ENCODE measurements around the gene IL25.

DNA sequence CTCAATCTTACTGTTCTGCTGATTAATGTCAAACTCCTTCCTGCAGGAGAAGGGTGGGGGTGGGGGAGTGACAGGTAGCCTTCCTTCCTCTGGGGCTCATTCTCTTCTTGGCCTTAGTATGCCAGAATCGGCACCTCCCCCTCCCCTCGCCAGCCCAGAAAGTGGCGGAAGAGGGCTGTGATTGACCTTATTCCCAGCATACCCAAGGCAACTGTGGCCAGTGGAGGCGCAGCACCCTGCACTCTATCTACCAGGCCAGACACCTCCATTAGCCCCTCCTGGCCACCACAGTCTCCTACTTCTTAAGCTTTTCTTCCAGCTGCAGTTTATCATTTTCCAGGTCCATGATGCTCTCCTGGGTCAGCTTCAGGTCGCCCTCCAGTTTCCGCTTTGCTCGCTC lies 20.0 kb downstream of the IL25 start:
- TF ChIP-seq, protein P1, sequence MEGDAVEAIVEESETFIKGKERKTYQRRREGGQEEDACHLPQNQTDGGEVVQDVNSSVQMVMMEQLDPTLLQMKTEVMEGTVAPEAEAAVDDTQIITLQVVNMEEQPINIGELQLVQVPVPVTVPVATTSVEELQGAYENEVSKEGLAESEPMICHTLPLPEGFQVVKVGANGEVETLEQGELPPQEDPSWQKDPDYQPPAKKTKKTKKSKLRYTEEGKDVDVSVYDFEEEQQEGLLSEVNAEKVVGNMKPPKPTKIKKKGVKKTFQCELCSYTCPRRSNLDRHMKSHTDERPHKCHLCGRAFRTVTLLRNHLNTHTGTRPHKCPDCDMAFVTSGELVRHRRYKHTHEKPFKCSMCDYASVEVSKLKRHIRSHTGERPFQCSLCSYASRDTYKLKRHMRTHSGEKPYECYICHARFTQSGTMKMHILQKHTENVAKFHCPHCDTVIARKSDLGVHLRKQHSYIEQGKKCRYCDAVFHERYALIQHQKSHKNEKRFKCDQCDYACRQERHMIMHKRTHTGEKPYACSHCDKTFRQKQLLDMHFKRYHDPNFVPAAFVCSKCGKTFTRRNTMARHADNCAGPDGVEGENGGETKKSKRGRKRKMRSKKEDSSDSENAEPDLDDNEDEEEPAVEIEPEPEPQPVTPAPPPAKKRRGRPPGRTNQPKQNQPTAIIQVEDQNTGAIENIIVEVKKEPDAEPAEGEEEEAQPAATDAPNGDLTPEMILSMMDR (conservative IDR thresholded peaks at IDR 0.05; ENCODE audit: low read length) = no peak
- no peak for TF ChIP-seq EZH2phosphoT487 (IDR thresholded peaks at IDR 0.05; ENCODE audit: borderline replicate concordance)

Data from Loucy (cell line).